Measurements from ENCODE around the gene MOB2. TPM values are rescaled to one million over a fixed set of nuclear protein-coding genes. Genes with fewer than 3 reads are reported as not detected.
"Not testable (repeated sequence)": the region's sequence is repeated elsewhere in the genome, so short reads cannot be mapped to it uniquely, and the experiment has no call there.

MOB2 gene
- total RNA-seq, 3 donors from 2014 or later, result 54.9 to 108 (median 61.5) TPM

- ATAC-seq (no peak), DNase-seq (peak in 1 of 3 donors; percentile 34)
- Histone ChIP-seq H3K36me3 (ENCODE audit: low read depth) (no peaks in the 10 kb centered on the region), H3K4me1 (ENCODE audit: low read depth) (peaks cover 10% of the 10 kb centered on the region), H3K4me3 (no peak overlapping the region), H3K9me3 (no peaks in the 10 kb centered on the region)
- TF ChIP-seq, protein P1, sequence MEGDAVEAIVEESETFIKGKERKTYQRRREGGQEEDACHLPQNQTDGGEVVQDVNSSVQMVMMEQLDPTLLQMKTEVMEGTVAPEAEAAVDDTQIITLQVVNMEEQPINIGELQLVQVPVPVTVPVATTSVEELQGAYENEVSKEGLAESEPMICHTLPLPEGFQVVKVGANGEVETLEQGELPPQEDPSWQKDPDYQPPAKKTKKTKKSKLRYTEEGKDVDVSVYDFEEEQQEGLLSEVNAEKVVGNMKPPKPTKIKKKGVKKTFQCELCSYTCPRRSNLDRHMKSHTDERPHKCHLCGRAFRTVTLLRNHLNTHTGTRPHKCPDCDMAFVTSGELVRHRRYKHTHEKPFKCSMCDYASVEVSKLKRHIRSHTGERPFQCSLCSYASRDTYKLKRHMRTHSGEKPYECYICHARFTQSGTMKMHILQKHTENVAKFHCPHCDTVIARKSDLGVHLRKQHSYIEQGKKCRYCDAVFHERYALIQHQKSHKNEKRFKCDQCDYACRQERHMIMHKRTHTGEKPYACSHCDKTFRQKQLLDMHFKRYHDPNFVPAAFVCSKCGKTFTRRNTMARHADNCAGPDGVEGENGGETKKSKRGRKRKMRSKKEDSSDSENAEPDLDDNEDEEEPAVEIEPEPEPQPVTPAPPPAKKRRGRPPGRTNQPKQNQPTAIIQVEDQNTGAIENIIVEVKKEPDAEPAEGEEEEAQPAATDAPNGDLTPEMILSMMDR (IDR thresholded peaks at IDR 0.05), result no peak
- intact Hi-C loops (cut with DNase I, micrococcal nuclease), result loop anchor here in 1 of 2 donors (10.0 kb wide), 3 partner anchors 52 to 402 kb away; no protein-coding TSS in a partner anchor
Measured at GRCh38 chr11:1516273-1517067, 29.9 kb upstream of the MOB2 start.

DNA sequence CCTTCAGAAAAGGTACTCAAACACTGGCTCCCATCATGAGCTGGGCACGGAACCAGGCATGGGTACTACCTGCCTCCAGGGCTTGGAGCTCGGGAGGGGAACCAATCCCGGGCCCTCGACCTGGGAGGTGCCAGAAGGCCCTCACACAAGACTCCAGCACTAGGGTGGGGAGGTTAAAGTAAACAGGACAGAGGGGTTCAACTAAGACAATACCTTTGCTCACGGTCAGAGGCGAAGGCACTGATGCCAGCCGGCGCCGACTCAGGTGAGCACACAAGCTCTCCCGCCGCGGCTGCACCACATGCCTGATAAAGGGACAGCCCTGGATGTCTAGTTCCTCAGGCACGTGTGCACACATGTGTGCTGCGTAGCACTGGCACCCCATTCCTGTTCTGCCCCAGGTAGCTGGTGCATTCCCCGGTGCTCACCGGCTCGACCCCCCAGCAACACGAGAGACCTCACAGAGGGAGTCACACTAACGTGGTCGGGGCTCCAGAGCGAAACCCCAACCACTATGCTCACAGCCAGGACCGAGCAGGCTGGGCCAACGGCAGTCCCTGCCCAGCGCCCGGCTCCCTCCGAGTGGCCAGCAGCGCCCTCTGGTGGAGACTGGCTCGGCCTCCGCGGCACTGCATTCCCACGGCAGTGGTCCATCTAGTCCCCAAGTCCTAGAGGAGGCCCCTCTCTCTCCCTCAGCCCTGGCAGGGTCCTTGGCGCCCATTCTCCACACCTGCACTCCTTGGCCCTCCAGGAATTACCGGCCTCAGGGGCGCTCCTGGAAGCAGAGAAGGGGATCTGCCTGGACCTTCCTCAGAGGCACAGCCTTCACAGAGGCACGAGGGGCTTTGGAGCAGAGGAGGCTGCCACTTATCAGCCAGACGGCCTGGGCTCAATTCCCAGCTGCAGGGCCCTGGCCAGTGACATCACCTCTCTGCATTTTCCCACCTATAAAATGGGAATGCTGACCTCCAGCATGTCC, 28.8 kb upstream of the MOB2 start:
- ATAC-seq, result peak; percentile 92
- TF ChIP-seq, protein P1 (IDR thresholded peaks at IDR 0.05), result peak; percentile 88
- H3K4me1 ChIP-seq (ENCODE audit: low read depth), result peaks cover 10% of the 10 kb centered on the region
- no peaks in the 10 kb centered on the region for H3K36me3 ChIP-seq (ENCODE audit: low read depth)
- peak; percentile 72 to 87 (median 85) for DNase-seq
- H3K9me3 ChIP-seq, result no peaks in the 10 kb centered on the region
- H3K4me3 ChIP-seq, result no peak overlapping the region
- intact Hi-C loops (cut with DNase I, micrococcal nuclease), result loop anchor here in 1 of 2 donors (10.0 kb wide), 3 partner anchors 51 to 401 kb away; no protein-coding TSS in a partner anchor

DNA sequence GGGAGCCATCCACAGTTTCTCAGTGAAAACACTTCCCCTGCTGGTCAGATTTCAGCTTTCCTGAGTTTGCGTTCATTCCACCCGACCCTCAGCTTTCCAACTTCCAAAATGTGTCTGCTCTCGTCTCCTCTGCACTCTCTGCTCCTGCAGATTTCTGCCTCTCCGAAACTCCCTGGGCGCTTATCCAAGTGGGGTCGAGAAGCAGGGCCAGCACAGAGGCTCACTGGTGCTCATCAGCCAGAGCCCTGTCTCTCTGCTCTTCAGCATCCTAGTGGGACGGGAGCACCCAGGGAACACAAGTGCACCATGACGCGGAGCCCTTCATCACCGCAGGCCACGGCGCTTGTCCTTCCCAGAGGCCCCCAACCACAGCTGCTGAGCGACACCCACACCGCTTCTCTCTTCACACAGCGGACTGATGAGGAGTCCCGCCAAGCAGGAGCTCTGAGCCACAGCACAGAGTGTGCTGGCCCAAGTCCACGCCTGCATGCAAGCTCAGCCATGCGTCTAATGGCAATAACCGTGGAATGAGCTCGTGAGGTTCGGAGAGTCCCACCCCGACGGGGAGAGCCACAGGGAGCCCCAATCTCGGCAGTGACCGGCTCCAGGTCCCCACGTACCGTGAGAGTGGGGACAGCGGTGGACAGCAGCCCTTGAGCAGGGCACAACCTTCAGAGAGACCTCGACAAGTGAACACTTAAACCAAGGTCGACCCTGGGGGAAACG, 27.9 kb upstream of the MOB2 start:
- DNase-seq (peak in 1 of 3 donors; percentile 31), ATAC-seq (no peak)
- peaks cover 10% of the 10 kb centered on the region for H3K4me1 ChIP-seq (ENCODE audit: low read depth)
- H3K9me3 ChIP-seq, result no peaks in the 10 kb centered on the region
- no peaks in the 10 kb centered on the region for H3K36me3 ChIP-seq (ENCODE audit: low read depth)
- TF ChIP-seq, protein P1 (IDR thresholded peaks at IDR 0.05), result no peak
- intact Hi-C loops (cut with DNase I, micrococcal nuclease), result loop anchor here in 1 of 2 donors (10.0 kb wide), 3 partner anchors 50 to 400 kb away; no protein-coding TSS in a partner anchor
- H3K4me3 ChIP-seq, result no peak overlapping the region

- H3K36me3 ChIP-seq (ENCODE audit: low read depth), result no peaks in the 10 kb centered on the region
- DNase-seq (no peak), ATAC-seq (no peak)
- H3K4me1 ChIP-seq (ENCODE audit: low read depth), result peaks cover 10% of the 10 kb centered on the region
- TF ChIP-seq, protein P1 (IDR thresholded peaks at IDR 0.05), result no peak
- H3K4me3 ChIP-seq, result no peak overlapping the region
- H3K9me3 ChIP-seq, result no peaks in the 10 kb centered on the region
- intact Hi-C loops (cut with DNase I, micrococcal nuclease), result loop anchor here in 1 of 2 donors (10.0 kb wide), 3 partner anchors 49 to 399 kb away; no protein-coding TSS in a partner anchor
Measured at GRCh38 chr11:1513326-1514296, 27.0 kb upstream of the MOB2 start.

DNA sequence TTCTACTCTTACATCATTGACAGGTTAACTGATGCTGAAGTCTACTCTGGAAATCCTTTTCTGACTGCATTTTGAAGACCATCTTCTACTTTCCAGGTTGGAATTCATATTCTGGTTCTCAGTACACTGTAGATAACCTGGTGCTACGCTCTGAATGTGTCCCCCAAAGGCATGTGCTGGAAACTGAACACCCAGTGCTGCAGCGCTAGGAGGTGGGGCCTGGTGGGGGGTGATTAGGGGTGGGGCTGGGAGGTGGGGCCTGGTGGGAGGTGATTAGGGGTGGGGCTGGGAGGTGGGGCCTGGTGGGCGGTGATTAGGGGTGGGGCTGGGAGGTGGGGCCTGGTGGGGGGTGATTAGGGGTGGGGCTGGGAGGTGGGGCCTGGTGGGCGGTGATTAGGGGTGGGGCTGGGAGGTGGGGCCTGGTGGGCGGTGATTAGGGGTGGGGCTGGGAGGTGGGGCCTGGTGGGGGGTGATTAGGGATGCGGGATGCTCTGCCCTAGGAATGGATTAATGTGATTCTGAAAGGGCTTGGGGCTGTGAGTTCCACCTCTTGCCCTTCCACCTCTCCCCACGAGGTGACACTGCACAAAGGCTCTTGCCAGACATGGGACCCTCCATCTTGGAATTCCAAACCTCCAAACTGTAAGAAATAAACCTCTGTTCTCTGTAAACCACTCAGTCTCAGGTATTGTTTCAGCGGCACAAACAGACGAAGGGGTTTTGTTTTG, 26.1 kb upstream of the MOB2 start:
- intact Hi-C loops (cut with DNase I, micrococcal nuclease), result loop anchor here in 1 of 2 donors (10.0 kb wide), 3 partner anchors 48 to 398 kb away; no protein-coding TSS in a partner anchor
- not testable (repeated sequence) for H3K9me3 ChIP-seq; ATAC-seq; H3K4me3 ChIP-seq; H3K36me3 ChIP-seq (ENCODE audit: low read depth)
- peaks cover 10% of the 10 kb centered on the region for H3K4me1 ChIP-seq (ENCODE audit: low read depth)
- DNase-seq, result peak in 1 of 3 donors; percentile 21
